Activated naive CD4-positive, alpha-beta T cell treated with anti-CD3 and anti-CD28 coated beads for 36 hours (primary cell): Measurements from ENCODE around the gene KRT35. TPM values are rescaled to one million over a fixed set of nuclear protein-coding genes. Genes with fewer than 3 reads are reported as not detected.
A peak's percentile ranks its signal among the peaks of the same experiment; 100 is the strongest.

ENCODE experiments used
- CTCF ChIA-PET: fragments of 350-600 bp; sonication (Branson Sonifier 250); formaldehyde crosslinking; loops from one replicate; lab custom pipeline; 2021; ENCODE audit warnings: antibody characterized with exemption; lab: Charles Lee
- DNase-seq: peaks from one replicate; pipeline ENCODE4 v3.0.0-alpha.2; 2020
- H3K27ac Mint-ChIP-seq: one replicate; pipeline ENCODE4 v1.8.0; 2021; ENCODE audit warnings: mild to moderate bottlenecking, mixed read lengths
- H3K27me3 Mint-ChIP-seq: one replicate; pipeline ENCODE4 v1.8.0; 2021; ENCODE audit warnings: low read depth, mixed read lengths
- H3K36me3 Mint-ChIP-seq: one replicate; pipeline ENCODE4 v1.8.0; 2021; ENCODE audit warnings: low read depth, mixed read lengths
- H3K4me1 Mint-ChIP-seq: one replicate; pipeline ENCODE4 v1.8.0; 2021; ENCODE audit warnings: low read depth, mixed read lengths
- H3K4me3 Mint-ChIP-seq: one replicate; pipeline ENCODE4 v1.8.0; 2021; ENCODE audit warnings: mild to moderate bottlenecking, moderate library complexity, mixed read lengths
- H3K9me3 Mint-ChIP-seq: one replicate; pipeline ENCODE4 v1.8.0; 2021; ENCODE audit warnings: mixed read lengths
- intact Hi-C: fragments of 100-400 bp; cut with micrococcal nuclease; formaldehyde crosslinking; loops from one replicate; pipeline ENCODE4 v1.15.1; 2023
- total RNA-seq, 2 experiments: library from RNA; stranded (reverse); gene quantifications; one replicate each; pipeline ENCODE4 v1.2.3, GENCODE V29; 2021

KRT35 gene
- total RNA-seq, 2 experiments from 2014 or later = not detected

DNA sequence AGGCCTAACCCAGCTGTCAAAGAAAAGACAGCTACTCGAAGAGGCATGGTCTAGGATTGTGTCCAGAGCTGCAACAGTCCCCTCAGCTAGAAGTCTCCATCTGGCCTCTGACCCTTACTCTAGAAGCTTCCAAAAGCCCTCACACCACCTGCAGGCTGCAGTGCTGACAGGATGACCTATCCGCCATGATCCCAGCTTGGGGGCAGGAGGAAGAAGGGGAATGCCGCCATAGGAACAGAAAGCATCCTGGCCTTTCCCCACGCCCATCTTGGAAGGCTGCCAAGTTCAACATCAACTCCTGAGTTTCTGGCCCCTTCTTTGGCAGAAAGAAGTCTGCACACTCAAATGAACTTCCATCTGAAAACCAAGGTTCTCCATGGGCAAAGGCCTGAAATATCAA, 11.8 kb upstream of the KRT35 start:
- CTCF ChIA-PET = interaction anchor here (1.1 kb wide), 1 partner anchor 57 kb away, joined by 3 read pairs; no protein-coding TSS in a partner anchor
- Mint-ChIP-seq H3K4me3 (no peak overlapping the region), H3K36me3 (no peaks in the 10 kb centered on the region), H3K27ac (no peak overlapping the region), H3K27me3 (no peaks in the 10 kb centered on the region), H3K9me3 (no peaks in the 10 kb centered on the region), H3K4me1 (peaks cover 12% of the 10 kb centered on the region)
- DNase-seq = no peak
- intact Hi-C loops = loop anchor here (10.0 kb wide), 1 partner anchor 368 kb away; the partner anchor contains the start of gene KRTAP4-12

DNA sequence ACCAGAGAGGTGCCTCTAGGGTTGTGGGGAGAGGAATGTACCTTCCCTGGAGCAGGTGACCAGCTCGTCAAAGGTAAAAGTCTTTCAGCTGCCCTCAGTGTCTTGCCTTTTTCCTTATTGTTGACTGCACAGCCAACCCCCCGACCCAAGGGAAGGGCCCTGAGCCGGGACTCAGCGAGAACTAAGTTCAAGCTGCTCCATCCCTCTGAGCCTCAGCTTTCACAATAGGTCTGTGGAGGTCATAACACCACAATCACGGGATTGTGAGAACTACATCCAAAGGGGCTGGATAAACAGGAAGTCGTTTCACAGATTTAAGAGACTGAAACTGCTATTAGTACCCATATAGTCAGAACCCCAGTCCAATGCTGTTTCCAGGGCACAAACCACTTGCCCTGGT, 11.4 kb upstream of the KRT35 start:
- Mint-ChIP-seq H3K4me1 (peaks cover 12% of the 10 kb centered on the region), H3K36me3 (no peaks in the 10 kb centered on the region), H3K27me3 (no peaks in the 10 kb centered on the region), H3K27ac (no peak overlapping the region), H3K4me3 (no peak overlapping the region), H3K9me3 (no peaks in the 10 kb centered on the region)
- DNase-seq = no peak
- intact Hi-C loops = loop anchor here (10.0 kb wide), 1 partner anchor 368 kb away; the partner anchor contains the start of gene KRTAP4-12
- CTCF ChIA-PET = interaction anchor here (1.1 kb wide), 1 partner anchor 57 kb away, joined by 3 read pairs; no protein-coding TSS in a partner anchor

DNA sequence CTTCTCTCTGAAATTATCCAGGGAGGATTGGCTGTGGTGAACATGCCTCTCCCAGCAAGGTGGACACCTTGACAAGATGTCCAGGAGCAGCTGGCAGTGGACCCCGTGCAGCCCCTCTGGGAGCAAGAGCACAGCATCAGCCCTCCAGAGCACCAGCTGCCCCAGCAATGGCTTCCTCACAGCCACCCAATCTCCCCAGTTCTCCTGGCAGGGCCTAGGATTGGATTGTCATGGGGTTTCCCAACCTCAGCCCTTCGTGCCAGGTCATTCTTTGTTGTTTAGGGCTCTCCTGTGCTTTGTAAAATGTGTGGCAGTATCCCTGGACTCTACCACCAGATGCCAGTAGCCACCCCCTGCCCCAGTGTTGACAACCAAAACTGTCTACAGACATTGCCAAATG, 10.5 kb upstream of the KRT35 start:
- H3K4me1 Mint-ChIP-seq = peaks cover 7% of the 10 kb centered on the region
- H3K9me3 Mint-ChIP-seq = no peaks in the 10 kb centered on the region
- CTCF ChIA-PET = interaction anchor here (1.0 kb wide), 1 partner anchor 28 kb away, joined by 3 read pairs; no protein-coding TSS in a partner anchor
- no peak overlapping the region for H3K27ac Mint-ChIP-seq
- no peak overlapping the region for H3K4me3 Mint-ChIP-seq
- no peak for DNase-seq
- no peaks in the 10 kb centered on the region for H3K27me3 Mint-ChIP-seq
- intact Hi-C loops = loop anchor here (10.0 kb wide), 1 partner anchor 367 kb away; the partner anchor contains the start of gene KRTAP4-12
- H3K36me3 Mint-ChIP-seq = no peaks in the 10 kb centered on the region

DNA sequence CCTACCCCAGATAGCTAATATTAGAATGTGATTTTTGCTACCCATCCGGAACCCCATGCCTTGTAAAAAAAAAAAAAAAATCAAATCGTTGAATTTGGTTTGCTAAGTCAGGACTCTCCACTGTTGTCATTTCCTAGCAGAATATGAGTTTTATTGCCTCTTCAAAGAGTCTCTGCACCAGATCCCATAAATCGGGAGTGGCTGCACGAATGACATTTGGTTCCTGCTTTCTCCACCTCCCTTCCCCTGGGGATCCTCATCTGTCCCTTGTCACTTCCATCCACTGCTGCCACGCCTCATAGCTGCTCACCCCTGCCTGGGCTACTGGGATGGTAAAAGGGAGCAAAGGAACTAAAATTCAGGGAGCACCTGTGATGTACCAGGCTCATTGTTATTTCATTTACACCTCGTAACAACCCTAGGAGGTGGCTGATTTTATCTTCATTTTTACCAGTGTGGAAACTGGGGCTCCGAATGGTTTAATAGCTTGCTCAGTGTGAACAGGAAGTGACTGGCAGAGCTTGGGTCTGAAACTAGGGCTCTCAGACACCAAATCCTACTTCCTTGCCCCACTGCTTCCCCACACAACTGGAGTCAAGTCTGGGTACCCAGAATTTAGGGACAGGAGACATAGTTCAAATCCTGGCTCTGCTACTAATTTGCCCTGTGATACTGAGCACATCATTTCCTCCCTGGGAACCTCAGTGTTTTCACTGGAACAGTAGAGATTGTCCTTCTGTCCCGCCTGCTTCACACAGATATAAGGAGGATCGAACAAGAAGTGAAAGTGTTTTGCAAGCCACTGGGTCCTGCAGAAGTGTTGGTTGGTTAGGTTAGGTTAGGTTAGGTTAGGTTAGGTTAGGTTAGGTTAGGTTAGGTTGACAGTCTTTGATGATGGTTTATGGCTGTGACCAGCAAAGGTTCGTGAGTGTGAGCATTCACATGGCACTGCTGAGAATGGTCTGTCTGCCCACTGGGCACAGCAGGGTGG, 9.3 kb upstream of the KRT35 start:
- no peak for DNase-seq
- Mint-ChIP-seq H3K4me1 (peaks cover 7% of the 10 kb centered on the region), H3K27me3 (peaks cover 2% of the 10 kb centered on the region), H3K36me3 (no peaks in the 10 kb centered on the region), H3K4me3 (no peak overlapping the region), H3K27ac (no peak overlapping the region), H3K9me3 (no peaks in the 10 kb centered on the region)
- CTCF ChIA-PET = interaction anchor here (0.9 to 1.0 kb wide), 2 partner anchors 27 to 58 kb away, joined by 3 to 6 read pairs; no protein-coding TSS in a partner anchor
- intact Hi-C loops = loop anchor here (5.0 to 10.0 kb wide), 2 partner anchors 172 to 365 kb away; partner anchors contain the start of gene KRTAP4-12

DNA sequence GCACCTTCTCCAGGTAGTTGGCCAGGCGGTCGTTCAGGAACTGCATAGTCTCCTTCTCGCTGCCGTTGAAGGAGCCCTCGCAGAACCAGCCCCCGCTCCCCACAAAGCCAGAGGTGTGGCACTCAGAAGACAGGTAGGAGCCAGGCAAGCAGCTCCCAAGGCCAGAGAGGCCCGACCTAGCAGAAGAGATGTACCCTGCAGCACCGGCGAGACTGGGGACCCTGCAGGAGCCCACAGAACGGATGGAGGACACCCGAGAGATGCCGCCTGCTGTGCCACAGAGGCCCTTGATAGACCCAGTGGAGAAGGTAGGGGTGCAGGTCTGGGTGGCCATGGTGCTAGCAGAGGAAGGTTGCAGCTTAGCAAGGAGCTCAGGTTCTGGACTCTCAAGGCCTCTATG, 8.6 kb upstream of the KRT35 start, which contains the start of gene KRT36:
Gene KRT36, minus strand, starts transcription at position 380 of the 400 bp plus-strand sequence. Its CDS starts 46 bp downstream, at position 334.
- intact Hi-C loops = loop anchor here (5.0 kb wide), 1 partner anchor 173 kb away; no protein-coding TSS in a partner anchor
- H3K36me3 Mint-ChIP-seq = no peaks in the 10 kb centered on the region
- CTCF ChIA-PET = interaction anchor here (0.9 kb wide), 1 partner anchor 59 kb away, joined by 6 read pairs; no protein-coding TSS in a partner anchor
- peaks cover 2% of the 10 kb centered on the region for H3K27me3 Mint-ChIP-seq
- H3K27ac Mint-ChIP-seq = no peak within 1 kb of the TSS
- H3K4me3 Mint-ChIP-seq = no peak within 1 kb of the TSS
- peaks cover 7% of the 10 kb centered on the region for H3K4me1 Mint-ChIP-seq
- H3K9me3 Mint-ChIP-seq = no peaks in the 10 kb centered on the region
- DNase-seq = no peak

DNA sequence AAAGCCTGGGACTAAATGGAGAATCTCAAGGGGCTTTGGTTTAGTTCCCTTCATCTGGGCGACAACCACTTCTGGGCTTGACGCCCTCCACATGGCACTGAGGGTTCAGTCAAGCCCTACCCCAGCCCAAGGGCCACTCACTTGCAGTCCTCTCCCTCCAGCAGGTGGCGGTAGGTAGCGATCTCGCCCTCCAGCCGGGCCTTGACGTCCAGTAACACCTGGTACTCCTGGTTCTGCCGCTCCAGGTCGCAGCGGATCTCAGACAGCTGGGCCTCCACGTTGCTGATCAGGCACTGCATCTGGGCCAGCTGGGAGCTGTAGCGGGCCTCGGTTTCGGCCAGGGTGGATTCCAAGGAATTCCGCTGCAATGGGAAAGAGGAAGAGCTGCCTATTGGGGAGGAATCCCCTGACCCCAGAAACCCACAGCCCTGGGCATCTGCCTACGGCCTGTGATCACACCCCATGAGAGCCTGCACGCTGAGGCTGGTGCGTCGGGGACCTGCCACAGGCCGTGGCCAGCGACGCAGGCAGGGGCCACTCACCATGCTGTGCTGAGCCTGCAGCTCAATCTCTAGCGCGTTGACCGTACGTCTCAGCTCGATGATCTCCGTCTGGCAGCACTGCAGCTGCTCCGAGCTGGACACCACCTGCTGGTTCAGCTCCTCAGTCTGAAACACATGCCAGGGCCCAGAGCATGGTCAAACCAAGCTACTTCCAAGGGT, 6.0 kb upstream of the KRT35 start:
- intact Hi-C loops = loop anchor here (5.0 kb wide), 1 partner anchor 175 kb away; no protein-coding TSS in a partner anchor
- Mint-ChIP-seq H3K4me3 (no peak overlapping the region), H3K4me1 (peaks cover 6% of the 10 kb centered on the region), H3K36me3 (no peaks in the 10 kb centered on the region), H3K27ac (no peak overlapping the region), H3K9me3 (no peaks in the 10 kb centered on the region), H3K27me3 (peaks cover 2% of the 10 kb centered on the region)
- CTCF ChIA-PET = interaction anchor here (0.5 to 2.7 kb wide), 5 partner anchors 62 to 234 kb away, joined by 3 to 19 read pairs (median 4); no protein-coding TSS in a partner anchor
- DNase-seq = peak; percentile 53

DNA sequence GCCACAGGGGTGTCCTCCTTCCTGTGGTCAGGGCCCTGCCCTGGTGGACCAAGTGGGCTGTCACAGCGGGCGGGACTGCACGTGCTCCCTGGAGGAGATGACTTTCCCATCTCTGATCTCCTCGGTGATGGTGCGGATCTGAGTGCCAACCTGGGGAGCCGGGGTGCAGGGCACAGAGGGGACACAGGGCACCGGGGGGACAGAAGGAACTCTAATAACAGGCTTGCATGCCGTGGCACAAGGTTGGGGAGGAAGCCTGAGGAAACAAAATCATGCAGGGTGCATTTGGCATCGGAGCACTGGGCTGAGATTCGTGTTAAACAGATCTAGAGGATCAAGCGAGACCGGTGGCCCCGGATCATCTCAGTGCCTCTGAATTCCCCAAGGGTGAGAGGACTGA, 5.4 kb upstream of the KRT35 start:
- intact Hi-C loops = loop anchor here (5.0 kb wide), 1 partner anchor 176 kb away; no protein-coding TSS in a partner anchor
- no peak for DNase-seq

DNA sequence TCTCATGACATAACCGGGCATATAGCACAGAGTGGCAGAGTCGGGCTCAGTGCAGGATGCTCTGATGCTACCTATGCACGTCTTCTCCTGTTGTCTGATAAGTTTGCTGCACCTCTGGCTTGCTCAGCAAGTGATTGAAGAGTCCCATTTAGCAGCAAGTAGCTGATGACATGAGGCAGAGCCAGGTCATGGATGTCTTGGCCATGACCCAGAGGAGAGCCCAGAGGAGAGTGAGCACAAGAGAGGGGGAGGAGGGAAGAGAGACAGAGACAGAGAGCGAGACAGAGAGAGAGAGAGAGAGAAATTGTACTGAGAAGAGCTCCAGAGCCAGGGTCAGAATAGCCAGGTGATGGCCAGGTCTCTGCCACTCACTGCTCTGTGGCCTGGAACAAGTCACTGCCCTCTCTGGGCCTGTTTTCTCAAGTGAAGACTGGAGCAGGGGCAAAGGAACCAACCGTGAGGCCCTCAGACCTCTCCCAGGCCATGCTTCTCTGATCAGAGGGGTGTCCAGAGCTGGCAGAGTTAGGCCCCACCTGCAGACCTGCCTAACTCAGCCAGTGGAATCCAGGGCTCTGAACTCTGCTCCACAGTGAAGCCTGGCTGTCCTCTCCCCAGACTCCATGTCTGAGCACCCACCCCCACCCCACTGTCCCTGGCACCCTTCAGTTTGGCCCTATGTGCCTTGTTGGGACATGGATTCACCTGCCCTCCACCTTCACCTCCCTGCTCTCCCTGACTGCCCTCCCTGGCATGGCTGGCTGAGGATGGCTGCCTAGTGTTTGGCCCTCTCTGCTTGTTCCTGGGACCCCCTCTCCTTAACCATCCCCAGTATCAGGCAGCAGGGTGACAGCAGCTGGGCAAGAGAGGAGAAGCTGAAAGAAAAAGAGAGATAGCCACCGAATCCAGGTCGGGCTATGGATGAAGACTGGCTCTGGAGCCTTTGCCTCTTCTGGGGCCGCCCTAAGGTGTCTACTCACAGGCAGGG, 4.3 kb upstream of the KRT35 start:
- H3K36me3 Mint-ChIP-seq = no peaks in the 10 kb centered on the region
- no peak overlapping the region for H3K27ac Mint-ChIP-seq
- CTCF ChIA-PET = interaction anchor here (1.2 to 1.8 kb wide), 3 partner anchors 13 to 569 kb away, joined by 3 to 6 read pairs (median 3); no protein-coding TSS in a partner anchor
- H3K4me3 Mint-ChIP-seq = no peak overlapping the region
- H3K4me1 Mint-ChIP-seq = peaks cover 3% of the 10 kb centered on the region
- no peak for DNase-seq
- intact Hi-C loops = loop anchor here (5.0 kb wide), 1 partner anchor 177 kb away; no protein-coding TSS in a partner anchor
- H3K9me3 Mint-ChIP-seq = no peaks in the 10 kb centered on the region
- peaks cover 2% of the 10 kb centered on the region for H3K27me3 Mint-ChIP-seq

More for the DNA sequence above, 5.4 kb upstream of the KRT35 start:
- Mint-ChIP-seq H3K27ac (no peak overlapping the region), H3K9me3 (no peaks in the 10 kb centered on the region), H3K27me3 (peaks cover 2% of the 10 kb centered on the region), H3K36me3 (no peaks in the 10 kb centered on the region), H3K4me3 (no peak overlapping the region), H3K4me1 (peaks cover 6% of the 10 kb centered on the region)
- CTCF ChIA-PET = interaction anchor here (1.2 to 2.7 kb wide), 3 partner anchors 63 to 570 kb away, joined by 3 to 19 read pairs (median 6); no protein-coding TSS in a partner anchor

DNA sequence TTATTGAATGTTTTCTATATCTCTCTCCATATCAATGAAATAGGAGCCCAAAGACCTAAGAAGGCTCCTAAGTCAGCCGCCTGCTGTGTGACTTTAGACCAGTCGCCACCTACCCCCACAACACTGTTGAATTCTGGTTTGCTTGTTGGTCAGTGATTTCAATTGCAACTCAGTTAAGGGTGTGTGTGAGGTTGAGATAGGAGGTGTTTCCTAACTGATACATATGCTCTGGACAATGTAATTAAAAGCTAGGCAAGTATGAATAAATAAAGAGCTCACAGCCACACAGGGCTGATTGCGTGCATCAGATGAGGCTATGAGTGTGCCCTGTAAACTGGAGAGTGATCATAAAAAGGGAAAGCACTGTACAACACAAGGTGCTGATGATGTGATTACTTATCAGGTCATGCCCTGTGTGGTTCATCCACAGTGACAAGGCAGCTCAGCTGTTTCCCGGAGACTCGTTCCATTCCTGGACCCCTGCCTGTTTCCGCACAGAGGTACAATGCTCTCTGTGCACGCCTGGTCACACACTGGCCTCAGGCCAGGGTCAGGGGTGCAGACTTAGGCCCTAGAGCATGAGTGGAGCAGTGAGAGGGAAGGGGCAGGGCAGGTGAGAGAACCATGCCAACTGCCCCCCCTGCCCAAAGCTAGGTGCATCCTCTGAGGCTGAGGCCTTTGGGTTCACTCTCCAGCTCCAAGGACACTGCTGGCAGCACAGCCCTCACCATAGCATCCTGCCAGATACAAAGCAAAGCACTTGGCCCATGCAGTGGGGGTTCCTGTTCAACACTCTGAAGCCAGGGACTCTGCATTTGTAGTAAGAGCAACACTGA, 3.3 kb upstream of the KRT35 start:
- Mint-ChIP-seq H3K4me3 (no peak overlapping the region), H3K4me1 (no peaks in the 10 kb centered on the region), H3K36me3 (no peaks in the 10 kb centered on the region), H3K9me3 (no peaks in the 10 kb centered on the region), H3K27ac (no peak overlapping the region), H3K27me3 (peaks cover 2% of the 10 kb centered on the region)
- CTCF ChIA-PET = interaction anchor here (0.7 to 1.4 kb wide), 2 partner anchors 14 to 66 kb away, joined by 3 read pairs; no protein-coding TSS in a partner anchor
- DNase-seq = no peak
- intact Hi-C loops = no loop called here

DNA sequence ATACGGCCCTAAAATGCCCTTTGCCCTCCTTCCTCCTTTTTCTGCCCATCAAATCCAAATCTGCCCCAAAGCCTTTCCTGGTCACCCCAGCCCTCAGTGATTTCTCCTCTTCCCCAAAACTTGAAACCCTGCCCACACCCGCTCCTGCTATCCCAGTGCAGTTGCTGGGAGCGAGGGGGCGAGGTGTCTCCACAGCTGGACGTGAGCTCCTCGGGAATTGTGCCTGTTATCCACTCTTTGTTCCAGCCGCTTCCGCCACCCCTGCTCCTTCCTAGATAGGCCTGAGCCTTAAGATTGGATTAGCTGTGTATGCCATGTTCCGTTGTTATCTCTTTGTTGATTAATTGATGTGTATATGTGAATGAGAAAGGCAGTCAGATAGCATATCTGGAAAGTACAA, 2.6 kb upstream of the KRT35 start:
- no peaks in the 10 kb centered on the region for H3K9me3 Mint-ChIP-seq
- H3K4me3 Mint-ChIP-seq = no peak overlapping the region
- H3K4me1 Mint-ChIP-seq = no peaks in the 10 kb centered on the region
- CTCF ChIA-PET = no interaction called here
- intact Hi-C loops = no loop called here
- no peak overlapping the region for H3K27ac Mint-ChIP-seq
- no peaks in the 10 kb centered on the region for H3K36me3 Mint-ChIP-seq
- peaks cover 2% of the 10 kb centered on the region for H3K27me3 Mint-ChIP-seq
- no peak for DNase-seq
